CD4-positive, alpha-beta memory T cell (primary cell): ENCODE measurements around the gene BABAM2. TPM values are rescaled to one million over a fixed set of nuclear protein-coding genes. Genes with fewer than 3 reads are reported as not detected.
"Not testable (repeated sequence)": the region's sequence is repeated elsewhere in the genome, so short reads cannot be mapped to it uniquely, and the experiment has no call there.

Experiments used
- CTCF ChIA-PET: fragments of 350-600 bp; sonication (Branson Sonifier 250); formaldehyde crosslinking; loops from one replicate; lab custom pipeline; 2021; ENCODE audit warnings: inconsistent platforms; ENCODE audit not compliant: partially characterized antibody; lab: Charles Lee
- POLR2A ChIA-PET: fragments of 350-600 bp; sonication (Branson Sonifier 250); formaldehyde crosslinking; loops from one replicate; lab custom pipeline; 2021; ENCODE audit not compliant: partially characterized antibody; lab: Charles Lee
- DNase-seq, 5 donors: peaks; one replicate each; pipeline versions ENCODE4 v3.0.0 to v3.0.0-alpha.2; 2020 to 2022; ENCODE audit warnings: mixed read lengths in 1 of 5
- H3K27ac ChIP-seq: one replicate; pipeline ENCODE4 v1.7.0; 2013; ENCODE audit warnings: low read depth, low read length
- H3K27me3 ChIP-seq: 2 replicates; pipeline ENCODE4 v1.7.0; 2013; ENCODE audit warnings: mild to moderate bottlenecking, low read length, moderate library complexity; ENCODE audit not compliant: insufficient read depth
- H3K36me3 ChIP-seq: 2 replicates; pipeline ENCODE4 v1.7.0; 2013; ENCODE audit warnings: mild to moderate bottlenecking, low read length, moderate library complexity; ENCODE audit not compliant: insufficient read depth
- H3K4me1 ChIP-seq: 2 replicates; pipeline ENCODE4 v1.7.0; 2013; ENCODE audit warnings: mild to moderate bottlenecking, low read length, moderate library complexity; ENCODE audit not compliant: insufficient read depth
- H3K4me3 ChIP-seq, 2 donors: one replicate each; pipeline ENCODE4 v1.7.0; 2013; ENCODE audit warnings: low read length in 2 of 2, mild to moderate bottlenecking in 1 of 2
- H3K9me3 ChIP-seq, 2 donors: one replicate each; pipeline ENCODE4 v1.7.0; 2013; ENCODE audit warnings: low read length in 2 of 2, control low read depth in 1 of 2; ENCODE audit not compliant: control insufficient read depth in 1 of 2
- H3K27ac Mint-ChIP-seq, 7 donors: one replicate each; pipeline ENCODE4 v1.8.0; 2020 to 2021; ENCODE audit warnings: mixed read lengths in 7 of 7, mild to moderate bottlenecking in 6 of 7, inconsistent platforms in 3 of 7, moderate library complexity in 3 of 7
- H3K27me3 Mint-ChIP-seq, 2 donors: one replicate each; pipeline ENCODE4 v1.8.0; 2020 to 2021; ENCODE audit warnings: mixed read lengths in 2 of 2
- H3K36me3 Mint-ChIP-seq, 2 donors: one replicate each; pipeline ENCODE4 v1.8.0; 2020 to 2021; ENCODE audit warnings: mixed read lengths in 2 of 2, inconsistent platforms in 1 of 2, mild to moderate bottlenecking in 1 of 2
- H3K4me1 Mint-ChIP-seq, 4 donors: one replicate each; pipeline ENCODE4 v1.8.0; 2020 to 2021; ENCODE audit warnings: mixed read lengths in 4 of 4, mild to moderate bottlenecking in 1 of 4
- H3K4me3 Mint-ChIP-seq, 8 donors: one replicate each; pipeline ENCODE4 v1.8.0; 2020 to 2021; ENCODE audit warnings: mixed read lengths in 8 of 8, mild to moderate bottlenecking in 7 of 8, moderate library complexity in 6 of 8, inconsistent platforms in 3 of 8
- H3K9me3 Mint-ChIP-seq, 8 donors: one replicate each; pipeline ENCODE4 v1.8.0; 2020 to 2021; ENCODE audit warnings: mixed read lengths in 8 of 8, mild to moderate bottlenecking in 5 of 8, inconsistent platforms in 3 of 8, moderate library complexity in 1 of 8
- intact Hi-C: fragments of 100-400 bp; cut with micrococcal nuclease; formaldehyde crosslinking; loops from one replicate; pipeline ENCODE4 v1.15.1; 2023
- polyA plus RNA-seq, 2 donors: library from polyadenylated mRNA; unstranded; fragments of 300-500 nt; fragmentation: Illumina TruSeq; gene quantifications; one replicate each; pipeline ENCODE4 v1.2.3, GENCODE V29; 2021
- total RNA-seq, 2 experiments: library from RNA; stranded (reverse); gene quantifications; one replicate each; pipeline ENCODE4 v1.2.3, GENCODE V29; 2021

Gene BABAM2
- total and polyA plus RNA-seq, 4 experiments from 2014 or later: 37.3 to 60.1 (median 48.2) TPM

- H3K27ac Mint-ChIP-seq: no peak overlapping the region
- CTCF ChIA-PET: no interaction called here
Measured at GRCh38 chr2:28011322-28011737, 120.8 kb downstream of the BABAM2 start.

GRCh38 chr2:28018474-28018873 lies 127.9 kb downstream of the BABAM2 start:
- H3K27me3 Mint-ChIP-seq, H3K27ac ChIP-seq, DNase-seq, H3K9me3 ChIP-seq, H3K4me3 Mint-ChIP-seq, H3K4me1 ChIP-seq, H3K27me3 ChIP-seq, H3K9me3 Mint-ChIP-seq, H3K4me1 Mint-ChIP-seq, H3K36me3 ChIP-seq, H3K27ac Mint-ChIP-seq, intact Hi-C loops, H3K4me3 ChIP-seq, CTCF ChIA-PET, POLR2A ChIA-PET: not testable (repeated sequence)
- peaks cover 7 to 26% of the 10 kb centered on the region in 2 donors for H3K36me3 Mint-ChIP-seq

More at GRCh38 chr2:28011322-28011737, 120.8 kb downstream of the BABAM2 start:
- Histone ChIP-seq H3K27ac (no peak overlapping the region), H3K4me3 (no peak overlapping the region), H3K27me3 (no peaks in the 10 kb centered on the region), H3K4me1 (no peaks in the 10 kb centered on the region), H3K9me3 (no peaks in the 10 kb centered on the region), H3K36me3 (no peaks in the 10 kb centered on the region)
- DNase-seq: no peak
- no peaks in the 10 kb centered on the region for H3K27me3 Mint-ChIP-seq
- H3K9me3 Mint-ChIP-seq: no peaks in the 10 kb centered on the region
- H3K4me1 Mint-ChIP-seq: peaks cover 0 to 2% (median 0%) of the 10 kb centered on the region in 4 donors
- H3K36me3 Mint-ChIP-seq: peaks cover 5 to 15% of the 10 kb centered on the region in 2 donors
- intact Hi-C loops: no loop called here
- H3K4me3 Mint-ChIP-seq: no peak overlapping the region
- POLR2A ChIA-PET: no interaction called here

GRCh38 chr2:28019521-28019920 lies 129.0 kb downstream of the BABAM2 start:
- intact Hi-C loops, H3K4me3 ChIP-seq, CTCF ChIA-PET, H3K4me3 Mint-ChIP-seq, H3K27me3 ChIP-seq, H3K9me3 ChIP-seq, H3K36me3 ChIP-seq, H3K27me3 Mint-ChIP-seq, H3K9me3 Mint-ChIP-seq, H3K4me1 Mint-ChIP-seq, H3K27ac ChIP-seq, POLR2A ChIA-PET, H3K4me1 ChIP-seq, DNase-seq, H3K27ac Mint-ChIP-seq: not testable (repeated sequence)
- peaks cover 9 to 31% of the 10 kb centered on the region in 2 donors for H3K36me3 Mint-ChIP-seq

- Mint-ChIP-seq H3K4me1 (peaks cover 0 to 6% (median 0%) of the 10 kb centered on the region in 4 donors), H3K9me3 (peaks cover 0 to 6% (median 0%) of the 10 kb centered on the region in 8 donors), H3K36me3 (peaks cover 21 to 44% of the 10 kb centered on the region in 2 donors), H3K27me3 (no peaks in the 10 kb centered on the region), H3K4me3 (no peak overlapping the region), H3K27ac (peak overlapping the region in 2 of 7 donors; percentile 14 to 18)
- no peak for DNase-seq
- POLR2A ChIA-PET: no interaction called here
- no peaks in the 10 kb centered on the region for H3K9me3 ChIP-seq
- intact Hi-C loops: no loop called here
- no peaks in the 10 kb centered on the region for H3K27me3 ChIP-seq
- no peak overlapping the region for H3K27ac ChIP-seq
- no peaks in the 10 kb centered on the region for H3K4me1 ChIP-seq
- CTCF ChIA-PET: no interaction called here
- H3K4me3 ChIP-seq: no peak overlapping the region
- no peaks in the 10 kb centered on the region for H3K36me3 ChIP-seq
Measured at GRCh38 chr2:28021898-28022297, 131.4 kb downstream of the BABAM2 start.

- Mint-ChIP-seq H3K27ac (no peak overlapping the region), H3K36me3 (peaks cover 24 to 42% of the 10 kb centered on the region in 2 donors), H3K4me3 (no peak overlapping the region), H3K9me3 (peaks cover 0 to 6% (median 0%) of the 10 kb centered on the region in 8 donors), H3K27me3 (no peaks in the 10 kb centered on the region), H3K4me1 (peaks cover 0 to 2% (median under 1%) of the 10 kb centered on the region in 4 donors)
- CTCF ChIA-PET: no interaction called here
- no peaks in the 10 kb centered on the region for H3K4me1 ChIP-seq
- no peak for DNase-seq
- POLR2A ChIA-PET: no interaction called here
- H3K36me3 ChIP-seq: no peaks in the 10 kb centered on the region
- H3K4me3 ChIP-seq: no peak overlapping the region
- intact Hi-C loops: no loop called here
- H3K27me3 ChIP-seq: no peaks in the 10 kb centered on the region
- no peaks in the 10 kb centered on the region for H3K9me3 ChIP-seq
- no peak overlapping the region for H3K27ac ChIP-seq
Measured at GRCh38 chr2:28025123-28025522, 134.6 kb downstream of the BABAM2 start.

- POLR2A ChIA-PET, H3K4me3 ChIP-seq, H3K4me1 Mint-ChIP-seq, DNase-seq, H3K27me3 ChIP-seq, H3K9me3 ChIP-seq, CTCF ChIA-PET, H3K4me1 ChIP-seq, H3K36me3 ChIP-seq, H3K27ac Mint-ChIP-seq, H3K4me3 Mint-ChIP-seq, intact Hi-C loops, H3K27me3 Mint-ChIP-seq, H3K9me3 Mint-ChIP-seq, H3K27ac ChIP-seq: not testable (repeated sequence)
- peaks cover 24 to 42% of the 10 kb centered on the region in 2 donors for H3K36me3 Mint-ChIP-seq
Measured at GRCh38 chr2:28026230-28026629, 135.7 kb downstream of the BABAM2 start.

- POLR2A ChIA-PET: no interaction called here
- peaks cover 0 to 6% (median 0%) of the 10 kb centered on the region in 8 donors for H3K9me3 Mint-ChIP-seq
Measured at GRCh38 chr2:28028025-28028424, 137.5 kb downstream of the BABAM2 start.

More at GRCh38 chr2:28028025-28028424, 137.5 kb downstream of the BABAM2 start:
- no peaks in the 10 kb centered on the region for H3K36me3 ChIP-seq
- Mint-ChIP-seq H3K27me3 (no peaks in the 10 kb centered on the region), H3K36me3 (peaks cover 24 to 45% of the 10 kb centered on the region in 2 donors), H3K27ac (no peak overlapping the region), H3K4me1 (peaks cover 0 to 5% (median 2%) of the 10 kb centered on the region in 4 donors), H3K4me3 (no peak overlapping the region)
- intact Hi-C loops: no loop called here
- no peaks in the 10 kb centered on the region for H3K27me3 ChIP-seq
- DNase-seq: no peak
- no peaks in the 10 kb centered on the region for H3K4me1 ChIP-seq
- no peak overlapping the region for H3K4me3 ChIP-seq
- no peak overlapping the region for H3K27ac ChIP-seq
- CTCF ChIA-PET: no interaction called here
- H3K9me3 ChIP-seq: no peaks in the 10 kb centered on the region
